GM21723 (cell line): ENCODE results near the gene SLC4A9.
A peak's percentile ranks its signal among the peaks of the same experiment; 100 is the strongest.

ENCODE experiments used
- ATAC-seq: cut with Tn5 transposase; IDR thresholded peaks from one replicate; pipeline ENCODE4 v1.9.1; 2021; ENCODE audit warnings: mild to moderate bottlenecking, moderate library complexity; ENCODE audit not compliant: unreplicated experiment

SLC4A9 gene

GRCh38 chr5:140360681-140361479 lies 886 bp downstream of the SLC4A9 start:
- ATAC-seq = no peak

- no peak for ATAC-seq
These were observed 1.9 kb downstream of the SLC4A9 start for GRCh38 chr5:140361901-140362300.

DNA sequence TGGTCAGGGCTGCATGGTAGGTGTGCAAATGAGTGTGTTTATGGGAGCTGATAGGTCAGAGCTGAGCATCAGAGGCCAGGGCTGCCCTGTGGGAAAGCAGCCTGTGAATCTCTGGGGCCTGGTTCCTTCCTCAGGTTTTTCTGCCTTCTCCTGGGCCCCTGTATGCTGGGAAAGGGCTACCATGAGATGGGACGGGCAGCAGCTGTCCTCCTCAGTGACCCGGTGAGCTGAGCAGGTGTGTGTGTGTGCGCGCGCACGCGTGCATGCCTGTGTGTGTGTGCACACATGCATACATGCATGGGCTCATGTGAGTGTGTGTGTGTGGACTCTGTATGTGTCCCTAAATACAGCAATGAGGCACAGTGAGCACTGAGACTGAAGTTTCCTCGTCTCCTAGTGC lies 2.3 kb downstream of the SLC4A9 start:
- no peak for ATAC-seq

- peak; percentile 93 for ATAC-seq
These were observed 3.1 kb downstream of the SLC4A9 start for GRCh38 chr5:140362875-140363630.

DNA sequence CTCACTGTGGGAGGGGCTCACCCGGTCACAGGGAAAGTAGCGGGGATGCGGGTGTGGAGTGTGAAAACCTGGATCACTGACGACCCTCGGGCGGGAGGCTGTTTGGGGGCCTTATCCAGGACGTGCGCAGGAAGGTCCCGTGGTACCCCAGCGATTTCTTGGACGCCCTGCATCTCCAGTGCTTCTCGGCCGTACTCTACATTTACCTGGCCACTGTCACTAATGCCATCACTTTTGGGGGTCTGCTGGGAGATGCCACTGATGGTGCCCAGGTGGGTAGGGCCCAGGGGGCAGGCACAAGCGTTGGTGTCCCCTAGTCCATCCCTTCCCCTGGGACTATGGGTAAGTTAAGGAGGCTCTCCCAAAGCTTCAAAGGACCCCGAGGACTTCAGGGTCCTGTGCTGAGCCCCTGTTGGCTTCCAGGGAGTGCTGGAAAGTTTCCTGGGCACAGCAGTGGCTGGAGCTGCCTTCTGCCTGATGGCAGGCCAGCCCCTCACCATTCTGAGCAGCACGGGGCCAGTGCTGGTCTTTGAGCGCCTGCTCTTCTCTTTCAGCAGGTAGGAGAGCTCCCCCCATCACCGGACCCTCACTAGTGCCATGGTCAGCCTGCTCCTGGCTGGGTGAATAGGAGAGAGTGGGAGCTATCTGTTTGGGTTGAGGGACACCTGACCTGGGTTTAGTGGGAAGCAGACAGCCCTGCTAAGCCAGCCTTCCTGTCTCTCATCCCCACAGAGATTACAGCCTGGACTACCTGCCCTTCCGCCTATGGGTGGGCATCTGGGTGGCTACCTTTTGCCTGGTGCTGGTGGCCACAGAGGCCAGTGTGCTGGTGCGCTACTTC lies 3.9 kb downstream of the SLC4A9 start:
- ATAC-seq = no peak

GRCh38 chr5:140364472-140364765 lies 4.4 kb downstream of the SLC4A9 start:
- ATAC-seq = no peak

DNA sequence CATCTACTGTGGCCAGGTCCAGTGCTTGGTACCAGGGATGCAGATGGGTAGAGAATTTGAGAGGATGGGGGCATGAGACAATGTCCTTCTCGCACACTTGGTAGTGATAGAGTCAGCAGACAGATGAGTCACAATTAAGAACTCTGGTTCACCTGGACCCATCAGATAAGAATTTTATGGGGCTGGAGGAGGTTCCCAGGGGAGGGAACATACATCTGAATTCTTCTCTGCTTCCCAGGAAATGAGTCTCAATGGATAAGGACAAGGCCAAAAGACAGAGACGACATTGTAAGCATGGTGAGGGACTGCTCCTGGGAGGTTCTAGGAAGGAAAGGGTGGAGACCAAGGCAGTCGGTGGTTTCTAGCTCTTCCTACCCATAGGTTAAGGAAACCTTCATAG lies 5.3 kb downstream of the SLC4A9 start:
- no peak for ATAC-seq

- ATAC-seq = no peak
These were observed 5.9 kb downstream of the SLC4A9 start for GRCh38 chr5:140365941-140366340.

GRCh38 chr5:140366589-140367255 lies 6.7 kb downstream of the SLC4A9 start:
- ATAC-seq = no peak

- no peak for ATAC-seq
These were observed 7.4 kb downstream of the SLC4A9 start for GRCh38 chr5:140367256-140368013.

DNA sequence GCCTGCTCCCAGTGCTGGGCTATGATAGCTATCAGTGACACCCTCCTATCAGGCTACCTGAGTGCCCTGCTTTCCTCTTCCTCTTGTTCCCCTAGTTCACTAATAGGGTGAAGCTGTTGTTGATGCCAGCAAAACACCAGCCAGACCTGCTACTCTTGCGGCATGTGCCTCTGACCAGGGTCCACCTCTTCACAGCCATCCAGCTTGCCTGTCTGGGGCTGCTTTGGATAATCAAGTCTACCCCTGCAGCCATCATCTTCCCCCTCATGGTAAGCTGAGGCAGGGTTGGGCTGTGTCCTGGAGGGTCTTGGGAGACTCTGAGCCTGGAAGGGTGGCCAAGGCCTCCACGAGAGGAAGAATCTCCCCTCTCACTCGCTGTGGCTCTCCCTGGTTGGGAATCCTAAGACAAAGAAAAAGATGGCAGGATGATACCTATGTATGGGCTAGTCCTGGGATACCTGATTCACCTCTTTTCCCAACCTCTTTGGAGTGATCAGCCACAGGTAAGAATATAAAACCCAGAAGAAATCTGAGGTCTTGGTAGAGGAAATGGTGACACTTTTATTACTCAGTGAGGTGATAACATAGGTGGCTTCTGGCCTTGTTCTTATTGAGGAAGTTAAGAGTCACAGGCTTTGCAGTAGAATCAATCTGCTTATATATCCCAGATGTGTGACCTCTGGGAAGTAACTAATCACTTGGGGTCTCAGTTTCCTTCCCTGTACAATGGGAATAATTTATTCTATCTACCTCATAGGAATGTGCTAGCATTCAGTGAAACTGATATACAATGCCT lies 11.6 kb downstream of the SLC4A9 start:
- no peak for ATAC-seq

DNA sequence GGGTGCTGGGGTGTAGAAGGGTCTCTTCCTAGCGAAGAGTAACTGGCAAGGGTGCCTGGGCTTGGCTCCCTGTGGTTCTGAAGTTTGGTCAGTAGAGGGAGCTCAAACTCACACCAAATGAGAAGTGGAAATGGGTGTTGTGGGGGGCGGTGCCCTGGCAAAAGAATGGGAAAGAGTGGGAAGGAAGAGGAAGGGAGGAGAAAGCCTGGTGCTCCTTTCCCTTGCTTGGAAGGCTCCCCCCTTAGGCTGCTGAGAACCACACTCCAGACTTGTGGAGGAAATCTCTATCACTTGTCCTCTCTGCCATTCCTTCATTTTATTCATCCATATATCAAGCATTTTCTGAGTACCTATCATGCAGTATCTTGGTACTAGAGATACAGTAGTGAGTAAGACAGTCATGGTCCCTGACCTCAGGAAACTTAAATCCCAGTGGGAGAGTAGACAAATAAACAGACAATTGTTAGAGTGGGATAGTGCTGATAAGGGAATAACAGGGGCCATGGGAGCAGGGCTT lies 13.0 kb downstream of the SLC4A9 start:
- ATAC-seq = peak; percentile 60

DNA sequence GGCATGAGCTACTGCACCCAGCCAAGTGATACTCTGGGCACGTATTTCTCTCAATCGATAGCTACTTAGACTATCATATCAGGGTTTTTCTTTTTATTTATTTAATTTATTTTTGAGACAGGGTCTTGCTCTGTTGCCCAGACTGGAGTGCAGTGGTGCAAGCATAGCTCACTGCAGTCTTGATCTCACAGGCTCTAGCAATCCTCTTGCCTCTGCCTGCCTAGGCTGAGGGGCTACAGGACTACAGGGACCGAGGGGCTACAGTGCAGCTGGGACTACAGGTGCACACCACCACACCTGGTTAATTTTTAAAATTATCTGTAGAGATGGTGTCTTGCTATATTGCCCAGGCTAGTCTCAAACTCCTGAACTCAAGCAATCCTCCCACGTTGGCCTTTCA lies 21.4 kb downstream of the SLC4A9 start:
- ATAC-seq = no peak

- no peak for ATAC-seq
These were observed 22.0 kb downstream of the SLC4A9 start for GRCh38 chr5:140381972-140382371.

GRCh38 chr5:140382866-140383265 lies 22.9 kb downstream of the SLC4A9 start:
- ATAC-seq = no peak

DNA sequence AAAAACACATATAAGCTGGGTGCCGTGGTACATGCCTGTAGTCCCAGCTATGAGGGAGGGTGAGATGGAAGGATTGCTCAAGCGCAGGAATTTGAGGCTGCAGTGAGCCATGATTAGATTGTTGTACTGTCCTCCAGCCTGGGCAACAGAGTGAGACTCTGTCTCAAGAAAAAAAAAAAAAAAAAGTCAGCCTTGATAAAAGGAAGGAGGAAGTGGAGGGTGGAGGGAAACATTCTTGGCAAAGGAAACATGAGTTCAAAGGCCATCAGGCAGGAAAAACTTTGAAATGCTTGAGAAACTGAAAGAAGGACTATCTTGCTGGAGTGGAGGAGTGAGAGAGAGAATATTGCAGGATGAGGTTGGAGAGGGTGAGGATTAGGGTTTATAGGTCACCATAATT lies 23.3 kb downstream of the SLC4A9 start:
- no peak for ATAC-seq

GRCh38 chr5:140388052-140388451 lies 28.1 kb downstream of the SLC4A9 start:
- no peak for ATAC-seq

GRCh38 chr5:140391312-140391711 lies 31.3 kb downstream of the SLC4A9 start:
- no peak for ATAC-seq

GRCh38 chr5:140391732-140392131 lies 31.7 kb downstream of the SLC4A9 start:
- ATAC-seq = no peak
